IPS-NIHi7 (cell line): ENCODE results near the gene DNMBP.

ENCODE experiments used
- DNase-seq: peaks from one replicate; pipeline ENCODE4 v3.0.0; 2012; ENCODE audit warnings: mixed read lengths; ENCODE audit errors: extremely low spot score

The DNMBP gene, protein sequence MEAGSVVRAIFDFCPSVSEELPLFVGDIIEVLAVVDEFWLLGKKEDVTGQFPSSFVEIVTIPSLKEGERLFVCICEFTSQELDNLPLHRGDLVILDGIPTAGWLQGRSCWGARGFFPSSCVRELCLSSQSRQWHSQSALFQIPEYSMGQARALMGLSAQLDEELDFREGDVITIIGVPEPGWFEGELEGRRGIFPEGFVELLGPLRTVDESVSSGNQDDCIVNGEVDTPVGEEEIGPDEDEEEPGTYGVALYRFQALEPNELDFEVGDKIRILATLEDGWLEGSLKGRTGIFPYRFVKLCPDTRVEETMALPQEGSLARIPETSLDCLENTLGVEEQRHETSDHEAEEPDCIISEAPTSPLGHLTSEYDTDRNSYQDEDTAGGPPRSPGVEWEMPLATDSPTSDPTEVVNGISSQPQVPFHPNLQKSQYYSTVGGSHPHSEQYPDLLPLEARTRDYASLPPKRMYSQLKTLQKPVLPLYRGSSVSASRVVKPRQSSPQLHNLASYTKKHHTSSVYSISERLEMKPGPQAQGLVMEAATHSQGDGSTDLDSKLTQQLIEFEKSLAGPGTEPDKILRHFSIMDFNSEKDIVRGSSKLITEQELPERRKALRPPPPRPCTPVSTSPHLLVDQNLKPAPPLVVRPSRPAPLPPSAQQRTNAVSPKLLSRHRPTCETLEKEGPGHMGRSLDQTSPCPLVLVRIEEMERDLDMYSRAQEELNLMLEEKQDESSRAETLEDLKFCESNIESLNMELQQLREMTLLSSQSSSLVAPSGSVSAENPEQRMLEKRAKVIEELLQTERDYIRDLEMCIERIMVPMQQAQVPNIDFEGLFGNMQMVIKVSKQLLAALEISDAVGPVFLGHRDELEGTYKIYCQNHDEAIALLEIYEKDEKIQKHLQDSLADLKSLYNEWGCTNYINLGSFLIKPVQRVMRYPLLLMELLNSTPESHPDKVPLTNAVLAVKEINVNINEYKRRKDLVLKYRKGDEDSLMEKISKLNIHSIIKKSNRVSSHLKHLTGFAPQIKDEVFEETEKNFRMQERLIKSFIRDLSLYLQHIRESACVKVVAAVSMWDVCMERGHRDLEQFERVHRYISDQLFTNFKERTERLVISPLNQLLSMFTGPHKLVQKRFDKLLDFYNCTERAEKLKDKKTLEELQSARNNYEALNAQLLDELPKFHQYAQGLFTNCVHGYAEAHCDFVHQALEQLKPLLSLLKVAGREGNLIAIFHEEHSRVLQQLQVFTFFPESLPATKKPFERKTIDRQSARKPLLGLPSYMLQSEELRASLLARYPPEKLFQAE (N-terminal part only)

DNA sequence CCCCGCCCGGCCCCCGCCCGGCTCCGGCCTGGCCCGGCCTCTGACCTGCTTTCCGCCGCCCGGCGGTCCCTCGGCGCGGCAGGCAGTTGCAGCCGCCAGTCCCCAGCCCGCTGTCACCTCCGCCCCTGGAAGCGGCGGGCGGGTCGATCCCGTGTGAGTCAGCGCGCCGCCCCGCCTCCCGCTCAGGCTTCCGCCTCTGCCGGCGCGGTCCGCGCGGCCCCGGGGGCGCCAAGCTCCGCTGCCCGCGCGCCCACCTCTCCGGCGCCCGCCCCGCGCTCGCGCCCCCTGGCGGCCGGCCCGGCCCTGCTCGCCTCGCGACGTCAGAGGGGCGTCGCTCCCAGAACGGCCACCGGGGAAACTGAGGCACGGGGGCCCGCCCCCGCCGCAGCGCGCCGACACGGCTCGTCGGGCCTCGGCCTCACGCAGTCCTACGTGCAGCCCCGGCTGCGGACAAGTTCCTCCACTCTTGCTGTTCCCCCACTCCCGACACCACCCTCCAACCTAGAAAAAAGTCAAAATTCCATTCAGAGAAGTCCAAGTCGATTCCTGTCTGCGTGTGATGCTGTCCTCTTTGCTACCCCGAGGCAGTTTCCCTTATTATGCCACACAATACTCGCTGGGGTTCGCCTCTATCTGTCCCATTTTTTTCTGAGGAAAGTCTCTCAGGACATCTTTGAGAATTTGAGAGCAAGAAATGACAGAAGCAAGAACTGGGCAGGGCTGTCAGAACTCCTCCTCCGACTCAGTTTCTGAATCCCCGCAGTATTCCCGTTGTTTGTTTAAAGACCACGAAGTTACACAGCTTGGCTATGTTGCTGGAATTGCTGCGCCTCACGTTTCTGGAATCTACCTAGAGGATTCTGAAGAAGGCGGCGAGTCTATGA is at the start of gene DNMBP:
Gene DNMBP (minus strand): TSS at position 155 of the 884 bp plus-strand sequence. CDS start 37,823 bp downstream, outside the sequence.
- DNase-seq, result peak; percentile 99

DNA sequence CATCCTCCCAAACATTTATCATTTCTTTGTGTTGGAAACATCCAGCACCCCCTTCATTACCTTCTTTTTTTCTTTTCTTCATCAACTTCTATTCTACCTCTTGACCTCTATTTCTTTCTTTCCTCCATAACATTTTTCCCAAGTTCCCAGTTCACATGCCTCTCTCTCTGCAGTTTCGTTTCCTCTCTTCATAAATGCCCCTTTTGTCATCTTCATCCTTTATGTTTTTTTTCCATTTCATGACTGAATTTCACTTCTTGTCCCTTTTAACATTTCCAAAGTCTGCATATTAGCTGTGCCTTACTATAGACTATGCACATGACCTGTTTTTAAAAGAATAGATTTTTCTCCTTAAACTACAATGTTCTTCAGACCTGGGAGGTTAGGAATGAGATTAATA is 48.2 kb upstream of the DNMBP start:
- DNase-seq, result no peak

DNA sequence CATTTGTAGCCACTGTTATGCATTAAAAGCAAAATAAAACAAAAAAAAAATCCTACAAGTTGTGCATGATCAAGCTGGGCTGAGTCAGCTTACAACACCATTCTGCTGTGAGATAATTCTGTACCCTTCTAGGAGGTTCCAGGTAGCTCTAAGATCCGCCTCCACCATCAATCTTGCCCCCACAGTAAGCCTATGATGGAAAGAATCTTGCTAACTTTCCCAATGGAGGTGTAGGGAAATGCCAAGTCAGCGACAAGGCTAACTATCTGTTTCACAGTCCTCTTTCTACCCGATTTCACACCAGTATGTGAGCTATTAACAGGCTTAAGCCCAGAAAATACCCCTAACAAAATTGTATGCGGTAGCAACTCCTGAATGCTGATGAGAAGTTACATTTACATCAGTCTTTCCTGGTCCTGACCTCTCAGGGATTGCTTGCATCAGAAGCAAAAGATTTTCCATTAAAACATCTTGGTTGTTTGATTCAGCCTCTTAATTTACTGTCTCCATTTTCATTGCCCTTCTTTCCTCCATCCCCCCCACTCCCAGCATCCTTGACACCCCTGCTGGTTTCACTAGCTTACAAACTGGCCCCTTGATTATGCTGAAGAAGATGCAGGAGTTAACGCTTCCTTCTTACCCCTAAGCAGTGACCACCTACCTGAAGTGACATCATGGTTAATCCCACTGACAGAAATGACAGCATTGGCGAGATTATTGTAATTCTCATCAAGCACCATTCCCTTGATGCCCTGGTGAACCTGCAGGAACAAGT is 44.1 kb upstream of the DNMBP start:
- peak; percentile 26 for DNase-seq

DNA sequence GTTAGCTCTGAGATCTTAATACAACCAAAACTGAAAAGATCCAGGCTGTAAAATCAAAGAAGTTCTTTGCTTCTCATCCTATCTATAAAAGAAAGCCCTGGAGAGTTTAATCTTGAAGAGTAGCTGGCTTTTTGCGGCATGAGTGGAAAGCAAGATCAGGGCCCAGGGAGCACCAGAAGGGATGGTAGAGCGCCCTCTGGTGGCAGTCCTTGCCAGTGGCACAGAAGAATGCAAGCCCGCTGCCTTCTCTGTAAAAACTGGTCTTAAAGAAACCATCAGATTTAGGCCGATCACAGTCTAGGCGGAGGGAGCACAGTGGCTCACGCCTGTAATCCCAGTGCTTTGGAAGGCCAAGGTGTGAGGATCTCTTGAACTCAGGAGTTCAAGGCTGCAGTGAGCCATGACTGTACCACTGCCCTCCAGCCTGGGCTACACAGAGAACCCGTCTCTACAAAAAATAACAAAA is 36.3 kb upstream of the DNMBP start:
- peak; percentile 81 for DNase-seq

DNA sequence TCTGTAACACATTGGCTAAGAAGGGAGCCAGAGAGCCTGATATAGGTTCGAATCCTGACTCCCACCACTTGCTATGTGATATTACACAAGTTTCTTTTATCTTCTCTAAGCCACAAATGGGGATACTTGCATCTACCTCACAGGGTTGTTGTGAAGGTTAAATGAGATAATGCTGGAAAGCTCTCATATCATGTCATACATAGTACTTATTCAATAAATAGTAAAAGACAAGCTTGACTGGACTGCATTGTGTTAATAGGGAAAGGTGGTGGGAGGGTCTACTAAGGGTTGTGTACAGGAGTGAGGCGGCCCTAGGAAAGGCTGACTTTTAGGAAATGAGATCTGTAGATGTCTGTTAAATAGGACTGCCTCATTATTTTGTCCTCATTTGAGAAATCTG is 35.8 kb upstream of the DNMBP start:
- DNase-seq, result no peak

DNA sequence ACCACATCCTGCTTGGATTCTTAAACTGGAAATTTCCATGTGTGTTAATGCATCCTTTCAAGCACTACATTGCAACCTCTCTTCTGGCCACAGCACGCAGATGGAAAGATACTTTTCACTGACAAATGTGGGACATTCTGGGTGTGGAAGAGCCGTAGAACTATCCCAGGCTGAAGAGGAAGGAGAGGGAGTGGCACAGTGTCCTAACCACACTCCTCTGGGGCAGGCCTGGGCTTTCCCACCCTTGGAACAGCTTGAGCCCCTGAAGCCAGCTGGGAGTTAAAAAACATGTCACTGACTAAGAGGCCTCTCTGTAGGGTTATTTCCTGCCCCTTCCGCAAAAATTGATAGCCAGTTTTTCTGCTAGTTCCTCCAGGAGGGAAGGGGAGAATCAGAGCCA is 34.0 kb upstream of the DNMBP start:
- no peak for DNase-seq

DNA sequence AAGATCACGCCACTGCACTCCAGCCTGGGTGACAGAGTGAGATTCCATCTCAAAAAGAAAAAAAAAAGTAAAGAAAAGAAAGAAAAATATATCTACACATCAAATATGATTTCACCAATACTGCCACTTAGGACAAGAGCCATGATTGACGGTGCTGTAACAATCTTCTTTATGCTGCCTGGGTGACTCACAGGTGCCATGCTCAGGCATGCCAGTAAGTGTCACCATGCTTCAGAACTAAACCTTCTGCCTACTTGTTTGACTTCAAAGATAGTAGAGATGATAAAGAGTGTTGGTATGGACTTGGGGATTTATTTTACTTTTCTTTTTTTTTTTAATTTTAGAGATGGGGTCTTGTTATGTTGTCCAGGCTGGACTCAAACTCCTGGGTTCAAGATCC is 33.6 kb upstream of the DNMBP start:
- DNase-seq, result no peak

DNA sequence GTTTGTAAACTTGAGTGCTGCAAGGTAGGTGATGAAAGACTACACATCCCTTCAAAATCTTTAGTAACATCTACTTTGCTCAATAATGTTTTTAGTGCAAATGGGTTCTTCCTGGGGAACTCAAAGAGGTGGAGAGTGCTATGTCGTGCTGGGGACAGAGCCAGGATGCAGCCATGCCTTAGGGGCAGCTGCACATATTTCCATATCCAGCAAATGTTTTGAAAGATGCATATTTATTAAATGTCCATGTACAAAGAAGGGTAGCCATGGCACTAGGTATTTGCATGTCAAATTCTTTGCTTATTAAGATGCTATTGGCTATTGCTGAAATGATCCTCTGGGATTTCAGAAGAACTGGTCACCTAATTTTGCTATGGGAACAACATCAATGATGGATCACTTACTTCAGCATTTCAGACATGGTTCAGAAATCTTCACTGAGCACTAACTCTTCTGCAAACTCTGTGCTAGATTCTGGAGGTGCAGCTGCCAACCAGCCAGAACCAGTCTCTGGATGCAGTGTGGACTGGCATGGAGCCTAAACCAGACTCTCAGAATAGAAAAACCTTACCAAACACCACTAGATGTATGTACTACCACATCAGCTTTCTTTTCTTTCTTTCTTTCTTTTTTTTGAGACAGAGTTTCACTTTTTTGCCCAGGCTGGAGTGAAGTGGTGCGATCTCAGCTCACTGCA is 31.7 kb upstream of the DNMBP start:
- DNase-seq, result no peak

DNA sequence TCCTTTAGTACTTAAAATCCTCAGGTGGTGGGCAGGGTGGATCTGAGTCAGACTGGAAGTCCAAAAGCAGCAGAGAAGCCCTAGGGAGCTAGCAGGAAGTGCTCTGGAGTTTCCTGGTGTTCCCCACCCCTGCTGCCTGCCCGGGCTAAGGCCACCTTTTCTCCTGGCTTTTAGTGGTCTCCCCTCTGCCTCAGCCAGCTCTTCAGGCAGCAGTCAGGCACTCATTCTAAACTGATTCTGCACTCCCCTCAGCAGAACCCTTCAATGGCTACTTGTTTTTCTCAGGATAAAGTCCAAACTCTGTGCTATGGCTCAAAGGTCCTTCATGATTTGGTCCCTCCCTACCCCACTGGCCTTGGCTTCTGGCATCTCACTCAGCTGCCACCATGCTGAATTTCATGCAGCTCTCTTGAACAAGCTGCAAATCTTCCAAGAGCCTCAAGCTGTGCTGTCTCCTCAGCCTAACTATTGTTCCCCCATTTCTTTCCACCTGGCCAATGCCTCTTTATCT is 28.9 kb upstream of the DNMBP start:
- DNase-seq, result no peak

DNA sequence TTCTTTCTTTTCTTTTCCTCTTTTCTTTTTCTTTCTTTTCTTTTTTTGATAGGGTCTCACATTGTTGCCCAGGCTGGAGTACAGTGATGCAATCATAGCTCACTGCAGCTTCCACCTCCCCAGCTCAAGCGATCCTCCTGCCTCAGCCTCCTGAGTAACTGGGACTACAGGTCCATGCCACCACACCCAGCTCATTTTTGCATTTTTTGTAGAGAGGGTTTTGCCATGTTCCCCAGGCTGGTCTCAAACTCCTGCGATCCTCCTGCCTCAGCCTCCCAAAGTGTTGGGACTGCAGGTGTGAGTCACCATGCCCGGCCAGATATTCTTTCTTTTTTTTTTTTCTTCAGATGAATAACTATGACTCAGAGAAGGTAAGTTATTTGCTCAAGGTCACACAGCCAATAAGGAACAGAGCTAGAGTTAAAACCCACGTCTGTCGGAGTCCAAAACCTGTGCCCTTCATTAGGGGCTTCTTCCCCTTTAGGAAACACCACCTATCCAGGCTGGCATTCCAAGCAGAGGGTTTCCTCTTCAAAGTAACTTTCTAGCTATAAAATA is 28.1 kb upstream of the DNMBP start:
- DNase-seq, result no peak

DNA sequence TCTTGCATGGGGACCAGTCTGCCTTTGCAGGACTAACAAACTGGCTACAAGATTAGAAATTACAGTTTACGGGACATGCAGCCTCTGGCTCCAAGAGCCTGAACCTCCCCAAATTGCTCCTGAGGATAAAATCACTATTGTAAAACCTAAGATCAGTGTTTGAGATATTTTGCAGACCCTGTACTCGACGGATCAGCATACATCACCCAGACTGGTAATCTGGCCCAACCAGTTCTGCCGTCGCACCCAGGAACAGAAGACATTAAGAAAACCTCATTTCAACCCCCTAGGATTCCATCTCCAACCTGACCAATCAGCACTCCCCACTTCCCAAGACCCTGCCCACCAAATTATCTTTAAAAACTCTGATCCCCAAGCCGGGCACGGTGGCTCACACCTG is 27.1 kb upstream of the DNMBP start:
- DNase-seq, result no peak

DNA sequence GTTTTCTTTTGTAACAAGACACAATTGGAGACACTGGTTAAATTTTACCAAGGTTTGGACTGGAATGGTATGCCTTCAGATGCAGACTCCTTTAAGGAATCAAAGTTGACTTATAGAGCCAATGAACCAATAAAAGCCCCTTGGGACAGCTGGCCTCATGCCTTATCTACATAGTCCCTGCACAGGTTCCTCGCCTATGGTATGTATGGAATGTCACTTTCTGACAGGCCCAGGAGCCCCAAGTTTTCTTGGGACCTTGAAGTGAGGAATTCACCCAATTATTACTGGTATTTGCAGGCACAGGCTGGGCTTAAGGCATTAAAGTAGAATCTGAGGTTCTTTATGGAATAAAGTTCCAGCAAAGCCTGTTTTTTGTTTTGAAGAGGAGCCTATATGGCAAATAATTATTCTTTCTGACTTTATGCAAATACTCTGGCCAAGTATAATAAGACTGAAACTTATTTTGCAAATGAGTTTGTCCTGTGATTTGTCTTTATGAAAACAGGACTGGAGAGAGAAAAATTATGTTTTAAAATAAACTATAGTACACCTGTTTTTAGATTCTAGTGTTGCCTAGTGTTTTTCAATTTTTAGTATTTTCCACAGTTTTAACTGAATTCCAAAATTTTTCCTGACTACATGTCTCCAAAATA is 24.1 kb upstream of the DNMBP start:
- no peak for DNase-seq

DNA sequence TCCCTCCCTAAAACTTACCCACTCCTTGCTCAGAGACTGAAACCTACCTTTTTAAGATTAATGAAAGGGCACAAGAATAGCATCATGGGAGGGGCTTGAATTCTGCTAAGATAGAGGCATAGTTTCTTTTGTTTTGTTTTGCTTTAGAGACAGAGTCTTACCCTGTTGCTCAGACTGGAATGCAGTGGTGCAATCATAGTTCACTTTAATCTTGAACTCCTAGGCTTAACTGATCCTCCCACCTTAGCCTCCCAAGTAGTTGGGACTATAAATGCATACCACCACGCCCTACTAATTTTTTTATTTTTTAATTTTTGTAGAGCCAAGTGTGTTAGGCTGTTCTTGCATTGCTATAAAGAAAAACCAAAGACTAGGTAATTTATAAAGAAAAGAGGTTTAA is 17.7 kb upstream of the DNMBP start:
- no peak for DNase-seq

DNA sequence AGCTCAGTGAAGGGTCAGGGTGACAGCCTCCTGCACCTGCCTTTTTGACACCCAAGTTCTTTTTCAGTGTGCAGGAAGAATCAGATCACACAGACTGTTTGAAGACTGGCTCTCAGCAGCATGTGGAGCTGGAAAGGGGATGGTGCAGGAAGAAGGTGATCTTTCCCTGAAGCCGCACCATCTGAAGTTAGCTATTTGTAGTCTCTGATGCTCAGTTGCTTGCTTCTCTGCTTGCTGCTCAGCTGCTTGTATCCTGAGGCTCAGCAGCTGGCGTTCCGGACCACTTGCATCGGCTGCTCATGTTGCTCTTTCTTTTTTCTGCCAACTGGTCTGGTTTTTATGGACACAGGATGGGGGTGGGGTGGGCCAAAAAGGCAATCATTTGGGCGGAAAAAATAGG is 15.8 kb upstream of the DNMBP start:
- no peak for DNase-seq

DNA sequence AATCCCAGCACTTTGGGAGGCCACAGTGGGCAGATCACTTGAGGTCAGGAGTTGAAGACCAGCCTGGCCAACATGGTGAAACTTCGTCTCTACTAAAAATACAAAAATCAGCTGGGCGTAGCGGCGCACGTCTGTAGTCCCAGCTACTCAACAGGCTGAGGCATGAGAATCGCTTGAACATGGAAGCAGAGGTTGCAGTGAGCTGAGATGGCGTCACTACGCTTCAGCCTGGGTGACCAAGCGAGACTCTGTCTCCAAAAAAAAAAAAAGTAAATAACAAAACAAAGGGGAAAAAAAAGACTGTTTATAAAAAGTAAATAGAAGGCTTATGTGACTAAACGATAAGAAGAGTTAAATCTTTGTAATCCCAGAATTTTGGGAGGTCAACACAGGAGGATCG is 15.0 kb upstream of the DNMBP start:
- no peak for DNase-seq

DNA sequence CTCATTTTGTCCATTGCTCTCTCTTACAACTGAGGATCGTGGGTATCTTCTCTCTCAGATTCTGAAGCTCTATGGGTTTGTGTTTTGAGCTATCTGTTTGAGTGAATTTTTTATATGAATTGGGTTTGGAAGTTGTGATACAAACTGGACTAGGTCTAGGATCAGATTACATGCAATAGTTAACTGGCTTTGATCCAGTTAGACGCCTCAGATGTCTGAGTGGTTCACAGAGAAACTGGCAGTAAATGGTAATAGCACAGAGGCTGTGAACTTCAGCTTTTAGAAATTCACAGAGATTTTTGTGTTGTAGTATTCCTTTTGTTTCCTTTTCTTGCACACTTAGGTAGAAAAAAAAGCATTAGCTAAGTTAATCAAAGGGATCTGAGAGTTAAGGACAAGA is 12.7 kb upstream of the DNMBP start:
- DNase-seq, result no peak

DNA sequence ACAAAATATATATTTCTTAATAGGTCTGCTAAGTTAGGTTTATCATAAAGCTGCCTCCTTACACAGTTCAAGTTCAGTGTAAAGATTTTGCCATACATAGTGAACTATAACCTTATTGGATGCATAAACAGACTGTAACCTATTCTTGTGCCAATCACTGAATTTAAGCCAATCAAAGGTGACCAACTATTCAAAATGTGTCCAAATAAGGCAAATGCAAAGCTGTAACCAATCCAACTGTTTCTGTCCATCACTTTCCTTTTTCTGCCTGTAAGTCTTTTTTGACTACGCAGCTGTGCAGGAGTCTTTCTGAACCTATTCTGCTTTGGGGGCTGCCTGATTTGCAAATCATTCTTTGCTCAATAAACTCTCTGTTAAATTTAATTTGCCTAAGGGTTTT is 11.6 kb upstream of the DNMBP start:
- no peak for DNase-seq

DNA sequence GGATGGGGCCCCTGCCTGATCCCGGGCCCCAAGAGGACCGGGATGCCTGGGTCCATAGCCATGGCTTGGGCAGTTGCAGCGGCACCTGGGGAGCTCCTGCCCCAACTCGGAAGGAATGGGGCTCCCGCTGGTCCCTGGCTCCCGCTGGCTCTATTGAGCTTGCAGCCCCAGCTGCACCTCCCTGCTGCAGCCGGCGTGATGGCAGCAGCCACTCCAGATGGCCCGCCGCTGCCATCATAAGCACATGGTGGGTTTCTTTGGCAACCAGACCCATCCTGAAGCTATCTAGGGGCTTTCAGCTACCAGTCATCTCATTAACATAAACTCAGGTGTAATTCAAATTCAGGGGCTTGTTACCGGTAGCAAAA is 11.1 kb upstream of the DNMBP start:
- no peak for DNase-seq
